WI38 (cell line): ENCODE results near the gene AGBL5.

ENCODE experiments used
- H3K4me3 ChIP-seq: 2 replicates; pipeline ENCODE4 v1.5.1; 2011; ENCODE audit warnings: low read depth, mild to moderate bottlenecking, control low read depth, low read length
- TF ChIP-seq, protein P1 (sequence below): IDR thresholded peaks from 2 replicates; pipeline ENCODE4 v1.5.1; 2012; ENCODE audit warnings: low read depth, mild to moderate bottlenecking, control low read depth, low read length

Gene AGBL5

DNA sequence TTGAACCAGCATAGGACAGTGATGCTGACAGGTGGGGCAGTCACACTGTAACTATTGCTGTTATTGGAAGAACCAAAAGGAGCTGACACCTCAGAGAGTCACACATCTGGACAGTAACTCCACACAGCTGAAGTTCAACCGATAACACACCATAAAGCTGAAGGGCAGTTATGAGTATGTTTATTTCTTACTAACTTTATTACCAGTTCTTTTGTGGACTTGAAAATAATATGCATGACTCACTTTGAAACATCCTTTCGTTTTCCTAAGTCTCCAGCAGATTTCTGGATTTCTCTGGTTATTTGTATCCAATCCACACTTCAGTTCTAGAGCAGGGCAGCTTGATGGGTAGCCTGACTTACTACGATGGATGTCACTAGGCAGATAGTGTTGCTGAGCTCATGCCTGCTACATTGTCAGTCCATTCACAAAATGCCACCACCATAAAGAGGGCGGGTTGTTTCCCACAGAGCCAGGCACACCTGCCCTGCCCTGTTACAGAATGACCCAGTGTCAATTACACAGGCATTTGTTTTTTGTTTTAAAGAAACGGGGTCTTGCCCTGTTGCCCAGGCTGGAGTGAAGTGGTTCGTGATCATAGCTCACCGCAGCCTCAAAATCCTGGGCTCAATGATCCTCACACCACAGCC, 8.4 kb upstream of the AGBL5 start:
- TF ChIP-seq, protein P1, sequence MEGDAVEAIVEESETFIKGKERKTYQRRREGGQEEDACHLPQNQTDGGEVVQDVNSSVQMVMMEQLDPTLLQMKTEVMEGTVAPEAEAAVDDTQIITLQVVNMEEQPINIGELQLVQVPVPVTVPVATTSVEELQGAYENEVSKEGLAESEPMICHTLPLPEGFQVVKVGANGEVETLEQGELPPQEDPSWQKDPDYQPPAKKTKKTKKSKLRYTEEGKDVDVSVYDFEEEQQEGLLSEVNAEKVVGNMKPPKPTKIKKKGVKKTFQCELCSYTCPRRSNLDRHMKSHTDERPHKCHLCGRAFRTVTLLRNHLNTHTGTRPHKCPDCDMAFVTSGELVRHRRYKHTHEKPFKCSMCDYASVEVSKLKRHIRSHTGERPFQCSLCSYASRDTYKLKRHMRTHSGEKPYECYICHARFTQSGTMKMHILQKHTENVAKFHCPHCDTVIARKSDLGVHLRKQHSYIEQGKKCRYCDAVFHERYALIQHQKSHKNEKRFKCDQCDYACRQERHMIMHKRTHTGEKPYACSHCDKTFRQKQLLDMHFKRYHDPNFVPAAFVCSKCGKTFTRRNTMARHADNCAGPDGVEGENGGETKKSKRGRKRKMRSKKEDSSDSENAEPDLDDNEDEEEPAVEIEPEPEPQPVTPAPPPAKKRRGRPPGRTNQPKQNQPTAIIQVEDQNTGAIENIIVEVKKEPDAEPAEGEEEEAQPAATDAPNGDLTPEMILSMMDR = no peak
- H3K4me3 ChIP-seq = no peak overlapping the region

DNA sequence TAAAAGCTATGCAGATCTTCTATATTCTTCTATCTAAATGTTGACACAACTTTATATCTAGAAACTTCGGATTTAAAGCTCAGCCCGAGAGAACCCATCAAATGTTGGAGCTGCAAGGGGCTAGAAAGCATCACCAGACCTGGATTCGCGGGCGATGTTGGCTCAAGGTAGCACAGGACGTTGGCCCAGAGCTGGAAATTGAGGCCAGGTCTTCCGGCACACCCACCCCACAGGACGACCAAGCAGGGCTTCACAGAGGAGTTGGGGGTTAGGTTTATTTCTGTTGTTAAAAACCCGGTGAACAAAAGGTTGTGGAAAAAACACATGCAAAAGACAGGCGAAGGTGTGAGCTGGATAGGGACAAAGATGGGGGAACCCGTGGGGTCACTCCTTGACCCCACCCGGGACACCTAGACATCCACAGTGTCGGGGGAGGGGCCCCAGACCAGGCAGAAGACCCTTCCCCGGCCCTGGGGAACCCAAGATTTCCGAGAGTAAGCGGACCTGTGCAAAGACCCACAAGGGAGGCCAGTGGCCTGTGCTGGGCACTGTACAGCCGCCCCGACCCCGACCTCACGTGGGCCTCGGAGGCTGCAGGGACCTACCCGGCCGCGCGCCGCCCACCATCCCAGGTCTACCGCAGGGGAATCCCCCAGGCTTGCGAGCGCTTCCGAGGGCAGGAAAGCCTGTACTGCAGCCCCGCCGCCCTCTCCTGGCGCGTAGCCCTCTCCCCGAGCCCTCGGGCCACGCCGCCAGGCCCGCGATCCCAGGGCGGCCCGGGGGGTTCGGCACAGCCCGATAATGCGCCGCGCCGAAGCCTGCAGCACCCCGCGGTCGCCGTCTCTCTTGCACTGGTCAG, 1.8 kb upstream of the AGBL5 start:
- TF ChIP-seq, protein P1 = no peak

DNA sequence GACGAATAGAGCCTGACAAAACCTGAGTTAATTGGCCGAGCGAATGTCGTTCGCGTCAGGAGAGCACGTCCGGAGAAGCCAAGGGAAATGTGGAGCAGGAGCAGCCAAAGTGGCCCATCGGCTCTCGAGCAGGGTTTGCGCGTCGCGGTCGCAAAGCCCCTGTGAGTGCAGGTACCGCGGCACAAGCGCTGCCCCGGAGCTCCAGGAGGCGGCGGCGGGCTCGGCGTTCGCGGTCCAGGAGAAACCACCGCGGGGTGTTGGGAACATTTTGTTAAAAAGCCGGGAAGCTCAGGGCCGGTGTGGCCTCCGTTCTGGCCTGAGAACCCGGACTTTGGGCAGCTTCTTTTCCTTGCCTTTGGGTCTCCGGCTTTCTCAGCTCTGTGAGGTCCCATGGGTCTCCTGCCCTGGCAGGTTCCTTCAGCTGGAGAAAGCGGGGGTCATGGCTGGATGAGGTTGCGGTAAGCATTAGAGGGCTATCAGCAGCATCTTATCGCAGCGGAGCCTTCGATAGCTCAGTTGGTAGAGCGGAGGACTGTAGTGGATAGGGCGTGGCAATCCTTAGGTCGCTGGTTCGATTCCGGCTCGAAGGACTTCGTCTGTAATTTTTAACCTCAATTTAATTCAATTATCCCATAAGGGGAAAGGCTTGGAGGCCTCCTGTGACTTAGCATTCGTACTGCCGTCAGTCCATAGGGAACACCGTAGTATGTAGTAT, 1.0 kb upstream of the AGBL5 start:
- H3K4me3 ChIP-seq = peak overlapping the region; percentile 86
- TF ChIP-seq, protein P1 = peak; percentile 33

More for the DNA sequence above, 1.8 kb upstream of the AGBL5 start:
- H3K4me3 ChIP-seq = peak overlapping the region; percentile 69

DNA sequence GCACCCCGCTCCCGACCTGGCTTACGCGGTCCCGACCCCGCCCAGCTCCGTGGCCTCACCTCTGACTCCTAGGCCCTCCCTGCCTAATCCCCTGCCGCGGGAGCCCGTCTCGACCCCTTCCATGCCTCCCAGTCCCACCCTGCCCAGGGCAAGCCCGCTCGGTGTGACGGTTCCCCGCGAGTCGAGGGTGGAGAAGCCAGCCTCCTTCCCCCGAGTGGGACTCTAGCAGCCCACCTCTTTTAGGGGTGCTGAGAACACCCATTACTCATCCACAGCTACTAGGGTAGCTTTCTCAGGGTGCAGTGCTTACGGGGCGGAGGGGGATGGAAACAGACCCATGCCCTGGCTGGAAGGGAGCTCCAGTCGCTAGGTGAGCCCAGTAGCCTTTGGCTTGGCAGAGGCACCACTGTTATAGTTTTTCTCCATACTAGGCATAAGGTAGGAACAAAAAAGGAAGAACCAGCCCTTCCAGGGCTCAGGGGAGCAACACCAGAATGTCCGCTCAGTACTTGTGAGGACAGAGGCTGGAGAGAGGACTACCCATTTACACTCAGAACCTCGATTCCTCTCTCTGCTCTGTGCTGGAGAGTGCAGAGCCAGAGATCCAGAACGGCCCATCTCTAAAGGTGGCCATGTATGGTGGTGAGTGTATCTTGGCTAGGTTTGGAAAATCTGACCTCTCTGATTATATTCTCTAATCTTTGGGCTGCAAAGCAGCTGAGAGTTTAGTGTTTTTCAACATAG, 606 bp downstream of the AGBL5 start:
- H3K4me3 ChIP-seq = peak overlapping the region; percentile 86
- TF ChIP-seq, protein P1 = no peak

DNA sequence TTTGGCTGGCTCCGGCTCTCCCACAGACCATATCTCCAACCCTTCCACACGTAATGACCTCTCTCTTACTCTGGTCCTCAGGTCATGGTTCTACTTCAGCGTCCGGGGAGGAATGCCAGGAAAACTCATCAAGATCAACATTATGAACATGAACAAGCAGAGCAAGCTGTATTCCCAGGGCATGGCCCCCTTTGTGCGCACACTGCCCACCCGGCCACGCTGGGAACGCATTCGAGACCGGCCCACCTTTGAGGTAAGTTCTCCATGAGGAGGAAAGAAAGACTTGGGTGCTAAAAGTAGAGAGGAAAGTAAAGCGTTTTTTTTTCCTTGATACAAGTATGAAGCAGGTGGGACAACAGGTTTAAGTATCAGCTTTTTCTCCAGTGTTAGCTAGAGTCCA, 1.9 kb downstream of the AGBL5 start:
- TF ChIP-seq, protein P1 = no peak
- no peak overlapping the region for H3K4me3 ChIP-seq

DNA sequence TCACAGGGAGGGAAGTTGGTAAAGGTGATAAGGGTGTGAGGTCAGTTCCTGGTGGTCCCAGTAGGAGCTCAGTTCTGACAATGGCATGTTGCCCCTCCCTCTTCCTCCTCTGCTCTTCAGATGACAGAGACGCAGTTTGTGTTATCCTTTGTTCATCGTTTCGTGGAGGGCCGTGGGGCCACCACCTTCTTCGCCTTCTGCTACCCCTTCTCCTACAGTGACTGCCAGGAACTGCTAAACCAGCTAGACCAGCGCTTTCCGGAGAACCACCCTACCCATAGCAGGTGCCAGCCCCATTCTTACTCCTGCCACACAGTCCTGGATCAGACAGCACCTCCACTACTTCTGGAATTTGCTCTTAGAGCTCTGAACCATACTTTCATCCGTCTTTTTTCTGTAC, 2.3 kb downstream of the AGBL5 start:
- TF ChIP-seq, protein P1 = no peak
- H3K4me3 ChIP-seq = no peak overlapping the region
